Activated effector memory CD4-positive, alpha-beta T cell treated with Interleukin-2 at 50 U/mL for 16 hours (primary cell): ENCODE data around the gene PRKN.
"Not testable (repeated sequence)": the region's sequence is repeated elsewhere in the genome, so short reads cannot be mapped to it uniquely, and the experiment has no call there.

Experiments used
- DNase-seq: peaks from one replicate; pipeline ENCODE4 v3.0.0-alpha.2; 2020

PRKN gene

DNA sequence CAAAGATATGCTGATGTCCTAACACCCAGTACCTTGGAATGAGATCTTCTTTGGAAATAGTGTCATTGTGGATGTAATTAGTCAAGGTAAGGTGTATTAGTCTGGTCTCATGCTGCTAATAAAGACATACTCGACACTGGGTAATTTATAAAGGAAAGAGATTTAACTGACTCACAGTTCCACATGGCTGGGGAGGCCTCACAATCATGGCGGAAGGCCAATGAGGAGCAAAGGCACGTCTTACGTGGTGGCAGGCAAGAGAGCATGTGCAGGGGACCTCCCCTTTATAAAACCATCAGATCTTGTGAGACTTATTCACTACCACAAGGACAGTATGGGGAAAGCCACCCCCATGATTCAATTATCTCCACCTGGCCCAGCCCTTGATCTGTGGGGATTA lies 1231.3 kb downstream of the PRKN start:
- DNase-seq, result not testable (repeated sequence)

- no peak for DNase-seq
These were observed 1233.0 kb downstream of the PRKN start for GRCh38 chr6:161494566-161494965.

DNA sequence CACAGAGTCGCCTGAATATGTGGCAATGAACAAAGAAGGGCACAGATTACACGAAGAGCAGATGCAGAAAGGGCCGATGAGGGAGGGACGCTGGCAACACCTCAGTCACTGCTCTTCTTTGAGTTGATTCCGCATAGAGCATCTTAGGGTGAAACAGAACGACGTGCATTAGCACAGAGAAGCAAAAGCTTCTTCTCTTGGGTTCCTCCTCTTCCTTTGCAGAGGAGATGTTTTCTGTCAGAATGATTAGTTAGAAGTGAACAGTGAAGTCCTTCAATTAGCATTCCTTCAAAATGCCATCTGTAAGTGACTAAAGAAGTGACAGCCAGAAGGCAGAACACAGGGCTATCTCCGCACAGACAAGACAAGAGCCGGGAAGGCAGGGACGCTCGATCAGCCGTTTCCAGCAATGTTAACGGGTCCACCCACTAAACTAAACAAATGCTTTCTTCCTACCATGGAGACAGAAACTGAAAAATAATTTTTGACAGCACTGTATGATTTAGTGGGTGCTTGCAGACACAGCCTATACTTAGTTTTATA lies 1233.9 kb downstream of the PRKN start:
- no peak for DNase-seq

- no peak for DNase-seq
These were observed 1237.8 kb downstream of the PRKN start for GRCh38 chr6:161489626-161490306.

- DNase-seq, result no peak
These were observed 1239.9 kb downstream of the PRKN start for GRCh38 chr6:161487694-161488093.

GRCh38 chr6:161487217-161487531 lies 1240.4 kb downstream of the PRKN start:
- no peak for DNase-seq

DNA sequence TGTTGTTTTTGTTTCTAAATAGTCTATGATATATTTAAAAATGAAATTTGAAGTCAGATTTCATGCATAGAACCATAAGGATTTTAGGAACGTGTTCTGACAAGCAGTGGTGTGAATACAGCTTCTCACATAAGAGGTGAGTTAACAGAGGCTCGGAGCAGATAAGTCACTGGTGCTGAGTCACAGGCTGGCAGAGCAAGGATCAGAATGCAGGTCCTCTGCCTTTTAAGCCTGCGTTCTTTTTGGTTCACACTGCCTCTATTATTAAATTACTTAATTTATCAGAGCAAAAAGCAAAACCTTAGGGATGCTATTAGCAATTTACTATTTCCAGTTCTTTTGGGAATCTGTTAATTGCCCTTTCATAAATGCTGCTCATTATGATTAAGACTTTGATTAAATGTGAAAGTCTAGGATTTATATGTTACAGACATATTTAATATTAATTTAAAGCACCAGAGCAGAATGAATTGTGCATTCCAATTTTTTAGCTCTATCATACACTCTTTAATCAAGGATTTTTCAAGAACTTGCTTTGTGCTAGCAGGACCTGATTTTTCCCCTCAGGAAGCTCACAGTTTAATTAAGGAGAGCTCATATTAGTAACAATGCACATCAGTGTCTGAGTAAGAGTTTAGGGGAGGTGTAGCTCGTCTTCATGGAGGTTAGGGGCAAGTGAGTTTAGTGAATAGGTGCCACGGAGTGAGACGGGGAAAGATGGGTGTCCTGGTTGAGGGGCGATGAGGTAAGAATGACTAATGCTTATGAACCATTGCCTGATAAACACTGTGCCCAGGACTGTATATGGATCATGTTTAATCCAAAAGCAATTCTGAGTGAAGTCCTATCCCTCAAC lies 1241.0 kb downstream of the PRKN start:
- DNase-seq, result no peak

DNA sequence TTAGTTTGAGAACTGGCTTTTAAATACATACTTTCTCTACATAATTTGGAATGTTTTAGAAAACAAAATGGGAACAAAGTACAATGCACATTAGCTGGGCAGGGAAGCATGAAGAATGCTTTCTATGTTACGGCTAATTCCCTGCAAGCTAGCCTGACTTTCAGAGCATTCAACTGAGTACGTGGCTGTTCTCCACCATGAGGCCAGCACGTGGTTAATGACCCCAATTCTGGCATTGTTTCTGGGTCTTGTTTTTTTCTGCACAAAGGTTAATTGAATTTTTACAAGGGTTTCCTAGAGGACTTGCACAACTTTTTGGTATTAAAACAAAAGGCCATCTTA lies 1245.1 kb downstream of the PRKN start:
- no peak for DNase-seq

DNA sequence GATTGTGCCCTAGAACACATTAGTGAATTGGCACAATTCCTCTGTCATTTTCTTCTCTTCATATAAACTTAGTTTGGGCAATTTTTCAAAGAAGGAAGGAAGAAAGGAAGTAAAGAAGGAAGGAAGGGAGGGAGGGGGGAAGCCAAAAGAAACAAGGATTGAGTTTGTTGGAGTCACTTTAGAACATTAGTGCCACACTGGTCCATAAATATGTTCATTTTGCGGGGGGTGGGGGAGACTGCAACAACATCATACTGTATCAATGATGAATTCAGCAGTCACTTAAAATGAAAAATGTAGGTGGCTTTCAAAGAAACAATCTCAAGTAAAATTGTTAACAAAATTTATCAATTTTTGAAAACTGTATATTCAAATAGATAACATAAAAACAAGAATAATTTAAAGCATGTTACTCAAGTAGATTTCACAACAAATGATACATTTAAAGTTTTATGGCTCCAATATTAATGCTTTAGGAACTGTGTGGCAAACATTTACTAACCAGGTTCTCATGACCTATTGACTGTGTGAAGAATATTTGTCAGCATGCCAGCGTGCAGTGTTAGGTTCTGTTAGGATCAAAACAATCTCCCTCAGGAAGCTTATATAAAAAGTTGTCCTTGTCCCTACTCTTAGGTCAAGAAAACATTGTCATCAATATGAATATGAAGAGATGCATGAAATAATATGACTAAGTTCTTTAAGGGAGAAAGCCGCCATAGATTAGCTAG lies 1245.6 kb downstream of the PRKN start:
- no peak for DNase-seq

- no peak for DNase-seq
These were observed 1247.0 kb downstream of the PRKN start for GRCh38 chr6:161480421-161481155.

DNA sequence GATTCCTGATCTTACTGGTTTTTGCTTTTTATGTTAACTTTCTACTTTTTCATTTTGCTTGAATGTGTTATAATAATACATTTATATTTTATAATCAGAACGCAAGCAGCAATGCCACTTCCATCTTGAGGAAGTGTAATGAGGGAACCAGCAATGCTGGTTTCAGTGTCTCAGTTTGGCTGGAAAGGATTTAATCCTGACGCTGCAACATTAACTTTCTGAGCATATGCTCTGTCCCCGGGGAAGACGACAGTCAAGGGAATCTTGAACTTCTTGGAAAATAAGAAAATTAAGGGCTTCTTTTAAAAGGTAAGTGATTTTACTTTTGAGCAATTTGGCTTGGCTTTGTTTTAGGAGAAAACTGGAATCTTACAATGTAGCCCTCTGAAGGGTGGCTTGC lies 1248.2 kb downstream of the PRKN start:
- no peak for DNase-seq

GRCh38 chr6:161477876-161478425 lies 1249.6 kb downstream of the PRKN start:
- no peak for DNase-seq

DNA sequence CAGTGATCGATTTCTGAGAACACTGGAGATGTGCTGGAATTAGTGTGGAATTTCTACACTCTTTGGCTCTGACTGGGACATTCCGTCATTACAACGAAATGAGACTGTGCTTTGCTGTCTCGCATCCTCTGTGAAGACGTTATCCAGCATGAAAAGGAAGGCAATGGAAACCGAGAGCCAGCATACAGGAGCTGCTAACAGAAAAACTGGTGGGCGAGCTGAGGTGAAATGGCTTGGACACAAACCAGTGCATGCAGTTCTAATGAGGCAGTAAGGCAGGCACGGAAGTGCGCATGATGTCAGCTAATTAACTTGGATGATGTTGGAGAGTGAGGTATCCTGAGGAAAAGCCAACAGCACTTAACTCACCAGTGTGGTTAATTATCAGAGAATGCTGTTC lies 1250.9 kb downstream of the PRKN start:
- DNase-seq, result no peak

GRCh38 chr6:161465403-161465802 lies 1262.2 kb downstream of the PRKN start:
- no peak for DNase-seq

DNA sequence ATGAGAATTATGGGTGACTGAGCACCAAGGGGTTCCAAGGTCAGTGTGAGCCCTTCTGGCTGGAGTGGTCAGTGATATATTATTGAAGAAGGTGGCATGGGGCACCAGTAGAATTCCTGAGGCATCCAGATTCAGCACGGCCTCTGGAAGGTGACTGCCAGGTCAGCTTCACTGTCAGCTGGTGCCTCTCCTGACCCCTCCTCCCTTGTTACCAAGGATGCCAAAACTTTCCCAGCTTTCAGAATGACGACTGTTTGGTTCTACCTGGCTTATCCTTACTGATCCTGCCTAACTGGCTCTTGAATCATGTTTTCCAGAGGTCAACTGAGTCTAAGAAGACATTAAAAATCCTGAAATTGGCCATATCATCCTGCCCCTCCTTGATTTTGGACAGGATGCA lies 1264.5 kb downstream of the PRKN start:
- no peak for DNase-seq

- DNase-seq, result no peak
These were observed 1265.4 kb downstream of the PRKN start for GRCh38 chr6:161462148-161462547.

DNA sequence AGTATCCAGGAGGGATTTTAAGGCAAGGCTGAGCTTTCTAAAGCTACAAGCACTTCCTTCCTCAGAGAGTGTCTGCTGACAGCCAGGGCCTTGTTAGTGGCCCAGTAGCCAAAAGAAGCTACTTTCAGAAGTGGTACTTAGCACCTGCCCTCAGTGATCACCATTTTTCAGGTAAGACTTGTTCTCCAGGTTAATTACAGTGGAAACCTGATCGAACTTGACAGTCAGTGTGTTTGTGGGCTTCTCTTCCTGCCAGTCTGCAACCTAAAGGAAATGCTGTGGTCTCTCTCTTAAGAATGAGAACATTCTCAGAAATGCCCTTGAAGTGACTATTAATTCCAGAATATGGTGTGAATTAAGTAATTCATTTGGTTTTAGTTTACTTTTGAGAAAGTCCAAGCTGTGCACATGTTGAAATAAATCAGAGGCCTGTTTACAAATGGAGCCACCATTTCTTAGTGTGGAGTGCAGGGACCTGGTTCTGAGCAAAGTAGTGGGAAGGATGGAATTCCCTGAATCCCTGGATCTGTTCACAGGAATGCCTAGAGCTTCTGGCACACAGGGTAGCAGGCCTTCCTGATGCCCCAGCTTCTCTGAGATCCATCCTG lies 1268.5 kb downstream of the PRKN start:
- no peak for DNase-seq

- DNase-seq, result no peak
These were observed 1269.2 kb downstream of the PRKN start for GRCh38 chr6:161458201-161458951.

DNA sequence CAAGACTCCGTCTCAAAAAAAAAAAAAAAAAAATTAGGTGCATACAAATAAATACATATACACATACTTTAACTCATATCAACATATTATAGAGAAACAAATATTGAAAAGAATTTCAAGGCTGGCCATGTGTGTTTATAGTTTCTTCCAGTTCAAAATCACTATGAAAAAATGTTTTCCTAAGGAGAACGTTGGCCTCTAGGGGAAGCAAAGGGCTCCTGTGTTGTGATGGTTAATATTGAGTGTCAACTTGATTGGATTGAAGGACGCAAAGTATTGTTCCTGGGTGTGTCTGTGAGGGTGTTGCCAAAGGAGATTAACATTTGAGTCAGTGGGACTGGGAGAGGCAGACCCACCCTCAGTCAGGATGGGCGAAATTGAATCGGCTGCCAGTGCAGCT lies 1271.7 kb downstream of the PRKN start:
- DNase-seq, result no peak

DNA sequence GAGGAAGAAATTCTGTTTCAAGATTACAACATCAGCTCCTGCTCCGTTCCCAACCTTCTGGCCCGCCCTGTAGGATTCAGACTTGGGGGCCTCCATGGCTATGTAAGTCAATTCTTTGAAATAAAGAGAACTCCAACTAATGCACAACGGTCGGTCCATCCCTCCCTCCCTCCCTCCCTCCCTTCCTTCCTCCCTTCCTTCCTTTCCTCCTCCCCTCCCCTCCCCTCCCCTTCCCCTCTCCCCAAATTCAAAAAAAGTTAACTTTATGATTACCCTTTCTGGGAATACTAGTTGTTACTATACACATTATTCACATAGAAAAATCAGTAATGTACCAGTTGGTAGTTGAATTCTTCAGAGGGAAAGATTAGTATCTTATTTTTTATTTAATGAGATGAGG lies 1274.0 kb downstream of the PRKN start:
- DNase-seq, result no peak

GRCh38 chr6:161452241-161452640 lies 1275.3 kb downstream of the PRKN start:
- no peak for DNase-seq

DNA sequence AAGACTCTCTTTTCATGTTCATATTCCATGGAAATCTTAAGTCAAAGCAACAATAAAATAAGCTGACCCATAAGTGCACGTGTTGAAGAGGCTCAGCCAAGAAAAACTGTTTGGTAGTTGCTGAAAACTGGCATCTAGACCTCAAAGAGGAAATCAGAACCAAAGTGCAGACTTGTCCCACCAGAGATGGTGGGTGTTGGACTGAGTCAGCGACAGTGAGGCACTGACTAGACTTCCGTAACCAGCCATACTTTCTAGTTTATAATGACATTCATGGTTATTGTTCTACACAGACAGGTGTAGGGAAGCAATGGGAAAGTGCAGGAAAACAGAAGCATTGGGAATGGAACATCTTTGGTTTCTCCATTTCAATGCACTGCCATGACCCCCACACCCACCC lies 1278.0 kb downstream of the PRKN start:
- no peak for DNase-seq
